Muscle layer of duodenum (tissue), 2 donors: ENCODE data around the gene PLXNA4.

Source experiments
- H3K27ac ChIP-seq: one replicate; pipeline ENCODE4 v1.7.0; 2013; ENCODE audit warnings: mild to moderate bottlenecking, low read length
- H3K27me3 ChIP-seq: one replicate; pipeline ENCODE4 v1.7.0; 2013; ENCODE audit warnings: low read depth, mild to moderate bottlenecking, control low read depth, low read length
- H3K36me3 ChIP-seq, 2 donors: one replicate each; pipeline ENCODE4 v1.7.0; 2013; ENCODE audit warnings: low read length in 2 of 2, control low read depth in 1 of 2, mild to moderate bottlenecking in 1 of 2; ENCODE audit not compliant: insufficient read depth in 2 of 2, control insufficient read depth in 1 of 2
- H3K4me1 ChIP-seq, 2 donors: one replicate each; pipeline ENCODE4 v1.7.0; 2013; ENCODE audit warnings: low read length in 2 of 2, mild to moderate bottlenecking in 2 of 2, control low read depth in 1 of 2, moderate library complexity in 1 of 2; ENCODE audit not compliant: insufficient read depth in 2 of 2, control insufficient read depth in 1 of 2
- H3K4me3 ChIP-seq, 2 donors: one replicate each; pipeline ENCODE4 v1.7.0; 2013; ENCODE audit warnings: low read length in 2 of 2, low read depth in 1 of 2, mild to moderate bottlenecking in 1 of 2
- H3K9me3 ChIP-seq, 2 donors: one replicate each; pipeline ENCODE4 v1.7.0; 2013; ENCODE audit warnings: low read length in 2 of 2, control low read depth in 1 of 2, mild to moderate bottlenecking in 1 of 2; ENCODE audit not compliant: control insufficient read depth in 1 of 2
- donor health status: healthy.

The PLXNA4 gene

DNA sequence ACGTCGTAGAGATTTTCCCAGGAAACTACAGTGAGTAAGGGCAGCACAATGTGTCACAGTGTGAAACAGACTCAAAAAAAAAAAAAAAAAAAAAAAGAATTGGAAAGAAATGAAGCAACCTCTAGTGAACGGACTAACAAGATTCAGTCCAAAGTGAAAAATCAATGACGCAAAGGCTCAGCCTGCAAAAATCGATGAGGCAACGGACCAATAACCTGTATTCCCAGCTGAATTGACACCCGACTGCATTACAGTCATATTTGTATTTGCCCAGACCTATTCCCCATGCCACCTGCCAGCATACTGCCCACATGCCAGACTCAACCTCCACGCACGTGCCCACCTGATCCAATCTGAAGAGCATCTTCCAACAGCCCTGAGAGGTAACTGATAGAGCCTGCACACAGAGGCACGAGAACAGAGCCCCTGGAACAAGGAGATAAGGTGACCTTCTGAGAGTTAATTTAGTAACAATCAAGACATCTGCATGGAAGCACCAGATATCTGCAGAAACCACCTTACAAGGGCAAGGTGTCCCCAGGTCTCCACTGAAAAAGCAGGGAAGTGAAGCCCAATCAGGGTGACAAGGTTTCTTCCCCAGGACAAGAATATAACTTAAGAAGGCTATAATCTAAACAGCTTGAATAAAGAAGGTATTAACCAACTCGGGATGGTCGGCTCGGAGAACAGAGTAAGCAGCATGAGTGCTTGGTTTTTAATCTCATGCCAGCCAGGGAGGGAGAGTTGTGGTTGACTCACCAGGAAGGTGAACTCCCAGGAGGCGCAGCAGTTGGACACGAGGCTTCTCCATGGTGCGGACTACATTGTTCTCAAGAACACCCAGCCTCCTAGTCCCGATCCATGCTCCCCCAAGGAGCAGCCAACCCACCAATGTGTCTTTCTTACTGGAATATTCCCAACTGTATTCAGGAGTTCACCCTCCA, 48.5 kb downstream of the PLXNA4 start:
- no peaks in the 10 kb centered on the region for H3K27me3 ChIP-seq
- no peaks in the 10 kb centered on the region for H3K4me1 ChIP-seq
- H3K36me3 ChIP-seq: no peaks in the 10 kb centered on the region
- no peak overlapping the region for H3K4me3 ChIP-seq
- H3K9me3 ChIP-seq: no peaks in the 10 kb centered on the region
- no peak overlapping the region for H3K27ac ChIP-seq

DNA sequence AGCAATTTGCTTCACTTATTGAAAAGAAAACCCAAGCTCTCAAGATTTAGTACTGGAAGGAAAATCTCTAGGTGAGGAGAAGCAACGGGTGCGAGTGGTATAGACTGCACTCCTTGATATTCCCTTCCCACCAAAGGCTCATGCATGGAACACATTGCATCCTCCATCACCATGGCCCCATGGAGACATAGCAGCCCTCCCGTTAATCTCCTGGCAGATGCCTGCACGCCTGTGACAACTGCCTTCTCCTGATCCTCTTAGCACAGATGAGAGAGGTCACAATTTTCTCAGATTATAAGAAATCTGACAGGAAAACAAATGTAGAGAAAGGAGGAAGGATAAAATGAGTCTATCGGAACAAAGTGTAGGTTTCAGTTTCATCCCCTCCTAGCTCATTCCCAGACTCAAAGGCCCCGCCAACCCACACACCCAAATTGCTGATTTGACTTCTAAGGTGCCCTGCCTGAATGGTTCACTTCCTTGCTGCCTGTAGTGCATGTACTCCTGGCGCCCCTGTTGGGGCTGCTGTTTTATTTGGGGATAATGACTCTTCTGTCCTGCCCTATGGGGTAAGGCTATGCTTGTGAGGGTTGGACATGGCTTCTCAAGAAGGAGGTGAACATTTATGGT, 50.0 kb downstream of the PLXNA4 start:
- H3K4me3 ChIP-seq: no peak overlapping the region
- no peaks in the 10 kb centered on the region for H3K9me3 ChIP-seq
- no peaks in the 10 kb centered on the region for H3K27me3 ChIP-seq
- no peaks in the 10 kb centered on the region for H3K4me1 ChIP-seq
- no peak overlapping the region for H3K27ac ChIP-seq
- no peaks in the 10 kb centered on the region for H3K36me3 ChIP-seq

DNA sequence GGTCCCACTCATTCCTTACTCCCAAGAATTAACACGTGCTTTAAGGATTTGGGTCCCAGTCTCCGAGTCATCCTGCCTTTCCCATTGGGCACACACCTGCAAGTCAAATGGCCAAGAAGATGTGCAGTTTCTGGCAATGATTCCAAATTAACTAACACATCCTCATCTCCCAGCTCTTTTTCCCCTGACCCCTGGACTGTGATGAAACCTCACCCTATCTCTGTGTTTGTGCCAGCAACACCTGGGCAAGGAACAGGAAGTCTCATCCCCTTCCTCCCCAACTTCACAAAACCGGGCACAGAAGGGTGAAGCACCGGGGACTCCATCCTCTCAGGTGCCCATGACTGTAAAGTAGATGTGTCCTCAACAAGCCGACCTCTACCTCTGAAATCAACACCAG, 54.8 kb downstream of the PLXNA4 start:
- H3K4me3 ChIP-seq: no peak overlapping the region
- H3K4me1 ChIP-seq: peaks cover 0 to 10% of the 10 kb centered on the region in 2 donors
- H3K36me3 ChIP-seq: no peaks in the 10 kb centered on the region
- H3K27me3 ChIP-seq: no peaks in the 10 kb centered on the region
- no peak overlapping the region for H3K27ac ChIP-seq
- H3K9me3 ChIP-seq: no peaks in the 10 kb centered on the region

DNA sequence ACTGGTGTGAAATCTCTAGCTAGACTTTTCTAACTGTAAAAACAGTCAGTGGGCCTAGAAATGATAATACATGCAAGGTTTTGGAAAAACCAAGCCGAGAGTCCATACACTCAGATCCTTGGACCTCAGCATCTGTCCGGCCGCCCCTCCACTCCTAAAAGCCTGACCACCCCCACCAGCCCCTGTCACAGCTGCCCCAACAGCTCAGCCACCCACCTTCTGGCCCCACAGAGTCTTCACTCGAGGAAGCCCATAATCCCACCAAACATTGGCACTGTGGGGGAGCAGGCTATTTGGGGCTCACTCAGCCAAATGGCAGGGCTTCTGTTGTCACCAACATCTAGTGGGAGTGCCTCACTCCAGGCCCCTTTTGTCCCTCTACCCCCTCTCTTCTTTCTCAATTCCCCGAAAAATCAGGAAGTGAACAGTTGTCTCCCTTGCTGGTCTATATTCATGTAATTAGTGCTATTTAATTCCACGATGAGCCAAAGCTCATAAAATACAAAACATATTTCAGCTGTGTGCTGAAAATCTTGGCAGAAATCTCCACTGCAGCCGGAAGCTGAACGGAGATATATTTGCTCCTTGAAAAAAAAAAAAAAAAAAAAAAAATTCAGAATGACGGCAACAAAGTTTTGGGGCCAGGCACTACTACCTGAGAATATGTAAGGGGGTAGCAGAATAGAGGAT, 55.5 kb downstream of the PLXNA4 start:
- Histone ChIP-seq H3K27me3 (no peaks in the 10 kb centered on the region), H3K4me3 (no peak overlapping the region), H3K9me3 (no peaks in the 10 kb centered on the region), H3K4me1 (peaks cover 0 to 10% of the 10 kb centered on the region in 2 donors), H3K27ac (no peak overlapping the region), H3K36me3 (no peaks in the 10 kb centered on the region)

DNA sequence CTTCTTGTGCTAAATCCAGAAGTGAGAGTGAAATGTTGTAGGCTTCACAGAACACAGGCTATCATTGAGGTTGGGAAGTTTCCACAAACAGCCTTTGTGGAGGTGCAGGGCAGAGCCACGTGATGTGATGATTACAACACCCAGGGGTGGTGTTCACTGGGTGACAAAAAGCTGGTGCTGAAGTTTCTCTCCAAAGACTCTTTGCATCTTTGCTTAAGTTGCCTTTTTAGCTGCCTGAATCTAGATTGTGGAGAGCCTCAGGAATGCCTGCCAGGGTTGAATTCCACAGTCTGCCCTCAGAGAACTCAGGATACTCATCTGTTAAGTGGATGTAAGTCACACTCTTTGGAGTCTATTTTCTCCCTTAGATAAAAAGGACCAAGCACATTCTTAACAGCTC, 56.3 kb downstream of the PLXNA4 start:
- Histone ChIP-seq H3K27ac (no peak overlapping the region), H3K4me1 (peaks cover 0 to 10% of the 10 kb centered on the region in 2 donors), H3K4me3 (no peak overlapping the region), H3K9me3 (no peaks in the 10 kb centered on the region), H3K36me3 (no peaks in the 10 kb centered on the region), H3K27me3 (no peaks in the 10 kb centered on the region)

DNA sequence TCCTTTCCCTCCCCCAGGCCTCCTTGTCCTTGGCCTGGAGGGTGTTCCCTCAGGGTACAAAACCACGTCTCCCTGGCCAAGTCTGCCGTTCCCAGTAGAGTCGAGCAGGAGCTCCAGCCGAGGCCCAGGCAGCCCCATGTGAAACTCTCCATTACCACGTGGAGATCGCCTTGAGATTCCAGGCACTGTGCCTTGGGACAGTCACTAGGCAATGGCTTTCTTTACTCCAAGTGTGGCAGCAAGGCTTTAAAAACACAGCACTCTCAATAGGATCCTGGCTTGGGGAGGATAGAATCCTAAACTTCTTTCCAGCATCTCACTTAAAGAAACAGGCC, 57.5 kb downstream of the PLXNA4 start:
- Histone ChIP-seq H3K4me1 (peaks cover 0 to 10% of the 10 kb centered on the region in 2 donors), H3K27me3 (no peaks in the 10 kb centered on the region), H3K27ac (no peak overlapping the region), H3K9me3 (no peaks in the 10 kb centered on the region), H3K4me3 (no peak overlapping the region), H3K36me3 (no peaks in the 10 kb centered on the region)

DNA sequence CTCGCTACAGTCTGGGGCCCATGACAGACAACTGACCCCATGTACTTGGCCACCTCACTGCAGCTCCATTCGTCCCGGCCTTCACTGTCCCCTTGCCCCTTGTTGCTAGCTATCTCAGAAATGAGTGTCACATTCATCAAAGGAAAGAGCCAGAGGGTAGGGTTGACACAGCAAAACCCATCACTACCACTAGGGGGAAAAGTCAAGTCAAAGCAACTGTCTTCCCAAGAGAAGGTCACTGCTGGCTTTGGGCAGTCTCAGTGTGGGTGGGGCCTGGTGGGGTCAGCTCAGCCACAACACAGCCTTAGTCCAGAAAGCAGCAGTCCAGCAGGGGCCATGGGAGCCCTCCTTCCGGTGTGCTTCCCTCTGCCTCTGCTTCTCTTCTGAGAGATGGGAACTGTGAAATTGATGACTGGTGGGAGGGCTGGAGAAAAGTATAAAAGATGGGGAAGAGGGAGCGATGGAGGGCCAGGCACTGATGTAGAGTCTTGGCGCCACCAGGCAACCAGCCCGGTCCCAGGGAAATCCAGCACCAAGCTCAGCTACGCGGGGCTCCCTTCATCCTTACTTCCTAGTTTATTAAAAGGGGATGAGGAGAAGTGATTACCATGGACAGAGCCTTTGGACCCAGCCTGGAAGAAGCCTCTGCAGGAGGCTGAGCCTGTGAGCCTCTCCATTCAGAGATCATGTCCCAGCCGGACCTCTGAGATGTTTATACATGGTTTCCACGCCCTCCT, 58.0 kb downstream of the PLXNA4 start:
- Histone ChIP-seq H3K9me3 (no peaks in the 10 kb centered on the region), H3K27me3 (no peaks in the 10 kb centered on the region), H3K4me1 (peaks cover 0 to 10% of the 10 kb centered on the region in 2 donors), H3K4me3 (no peak overlapping the region), H3K36me3 (no peaks in the 10 kb centered on the region), H3K27ac (no peak overlapping the region)

DNA sequence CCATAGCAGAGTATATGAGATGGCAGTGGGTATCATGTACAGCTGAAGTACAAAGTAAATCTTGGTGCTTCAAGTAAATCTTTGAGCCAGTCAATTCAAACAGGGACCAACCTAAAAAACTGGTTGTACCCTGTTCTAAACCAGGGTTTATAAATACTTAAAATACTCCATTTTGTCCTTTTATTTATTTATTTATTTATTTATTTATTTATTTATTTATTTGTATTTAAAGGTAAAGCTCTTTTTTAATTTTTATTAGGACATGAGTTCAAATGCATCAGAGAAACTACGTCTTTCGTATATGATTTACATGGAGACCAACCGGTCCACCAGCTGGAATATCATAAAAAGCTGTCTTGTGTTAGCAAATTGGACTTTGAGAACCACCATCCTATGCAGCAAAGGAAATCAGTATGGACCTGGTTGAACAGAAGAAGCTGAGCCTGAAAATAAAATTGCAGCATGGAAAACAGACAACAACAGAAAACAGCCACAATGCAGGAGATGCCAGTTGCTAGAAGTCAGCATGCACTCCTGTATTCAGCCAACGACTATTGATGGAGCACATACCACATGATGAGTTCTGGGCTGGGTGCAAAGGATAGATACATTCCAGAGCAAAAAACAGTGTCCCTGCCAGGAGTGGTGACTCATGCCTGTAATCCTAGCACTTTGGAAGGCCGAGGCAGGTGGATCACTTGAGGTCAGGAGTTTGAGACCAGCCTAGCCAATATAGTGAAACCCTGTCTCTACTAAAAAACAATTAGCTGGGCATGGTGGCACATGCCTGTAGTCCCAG, 60.0 kb downstream of the PLXNA4 start:
- Histone ChIP-seq H3K9me3 (no peaks in the 10 kb centered on the region), H3K27ac (no peak overlapping the region), H3K27me3 (no peaks in the 10 kb centered on the region), H3K36me3 (no peaks in the 10 kb centered on the region), H3K4me1 (peaks cover 0 to 10% of the 10 kb centered on the region in 2 donors), H3K4me3 (no peak overlapping the region)

DNA sequence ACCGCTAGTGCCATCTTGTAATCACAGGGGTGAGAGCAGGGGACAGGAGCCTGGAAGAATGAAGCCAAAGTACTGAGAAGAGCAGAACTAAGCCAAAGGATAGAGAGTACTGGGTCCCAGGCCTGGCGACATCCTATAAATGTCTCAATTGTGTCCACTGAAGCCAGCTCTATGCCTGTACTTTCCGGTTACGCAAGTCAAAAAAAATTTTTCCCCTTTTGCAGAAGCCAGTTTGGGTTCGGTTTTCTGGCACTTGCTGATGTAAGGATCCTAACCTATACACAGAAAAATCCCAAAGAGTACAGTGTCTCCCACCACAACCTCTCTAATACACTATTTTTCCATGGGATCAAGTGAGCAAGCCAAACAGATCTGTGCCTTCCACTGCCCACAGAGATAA, 61.1 kb downstream of the PLXNA4 start:
- Histone ChIP-seq H3K36me3 (no peaks in the 10 kb centered on the region), H3K27me3 (no peaks in the 10 kb centered on the region), H3K4me3 (no peak overlapping the region), H3K9me3 (no peaks in the 10 kb centered on the region), H3K4me1 (peaks cover 0 to 8% of the 10 kb centered on the region in 2 donors), H3K27ac (no peak overlapping the region)

DNA sequence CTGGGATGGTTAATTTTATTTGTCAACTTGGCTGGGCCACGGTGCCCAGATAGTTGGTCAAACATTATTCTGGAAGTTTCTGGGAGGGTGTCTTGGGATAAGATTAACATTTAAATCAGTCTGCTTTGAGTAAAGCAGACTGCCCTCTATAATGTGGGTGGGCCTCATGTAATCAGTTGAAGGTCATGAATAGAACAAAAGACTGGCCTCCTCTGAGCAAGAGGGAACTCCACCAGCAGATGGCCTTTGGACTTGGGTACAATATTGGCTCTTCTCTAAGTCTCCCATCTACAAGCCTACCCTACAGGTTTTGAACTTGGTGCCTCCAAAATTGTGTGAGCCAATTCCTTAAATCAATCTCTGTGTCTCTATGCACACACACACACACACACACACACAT, 61.8 kb downstream of the PLXNA4 start:
- Histone ChIP-seq H3K27ac (no peak overlapping the region), H3K36me3 (no peaks in the 10 kb centered on the region), H3K27me3 (no peaks in the 10 kb centered on the region), H3K9me3 (no peaks in the 10 kb centered on the region), H3K4me1 (peaks cover 0 to under 1% of the 10 kb centered on the region in 2 donors), H3K4me3 (no peak overlapping the region)
